ENCODE data around the gene LMF2. TPM values are rescaled to one million over a fixed set of nuclear protein-coding genes. Genes with fewer than 3 reads are reported as not detected.

Gene LMF2
- total RNA-seq, 1 experiment from 2014 or later, result 54.2 TPM

DNA sequence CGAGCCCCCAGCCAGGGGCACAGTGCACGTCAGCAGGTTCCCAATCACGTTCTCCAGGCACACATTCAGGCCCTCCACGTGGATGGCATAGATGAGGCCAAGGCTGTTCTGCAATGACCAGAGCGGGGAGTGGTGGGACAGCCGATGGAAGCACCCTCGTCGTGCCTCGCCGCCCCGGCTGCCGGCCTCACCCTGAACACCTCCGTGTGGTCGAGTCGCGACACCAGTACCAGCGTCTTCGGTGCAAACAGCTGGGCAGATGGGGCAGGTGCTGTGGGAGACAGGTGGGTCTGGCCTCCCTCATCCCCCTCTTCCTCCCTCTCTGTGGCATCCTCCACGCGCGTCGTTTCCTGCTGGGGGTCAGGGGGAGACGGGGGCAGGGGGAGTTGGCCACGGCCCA lies 40.2 kb downstream of the LMF2 start:
- H3K36me3 ChIP-seq (ENCODE audit: control insufficient read depth, insufficient read depth, low read length), result 0 out of 2 replicates have a peak, but pooled peaks cover 2% of the 10 kb centered on the region
- ChIA-PET CTCF (no interaction called here), POLR2A (no interaction called here)
- no TSS peak for BruUV-seq (replicated peaks)
- H3K4me1 ChIP-seq (ENCODE audit: control insufficient read depth, insufficient read depth, low read length), result peaks cover 11% of the 10 kb centered on the region
- no peak overlapping the region for H3K4me3 ChIP-seq (ENCODE audit: low read depth in 2 of 2, low read length in 2 of 2)
- intact Hi-C loops (cut with micrococcal nuclease; ENCODE audit: unreplicated experiment), result no loop called here
- no peak for DNase-seq (ENCODE audit: low read depth, low spot score)
- H3K27ac ChIP-seq (ENCODE audit: low read length), result no peak overlapping the region
- no peaks in the 10 kb centered on the region for H3K27me3 ChIP-seq (ENCODE audit: control insufficient read depth, insufficient read depth, low read length)
- no peak for ATAC-seq
- no peak for TF ChIP-seq TCF7L2 (IDR thresholded peaks at IDR 0.05; ENCODE audit: low read depth, low read length)
- TF ChIP-seq, protein P1, sequence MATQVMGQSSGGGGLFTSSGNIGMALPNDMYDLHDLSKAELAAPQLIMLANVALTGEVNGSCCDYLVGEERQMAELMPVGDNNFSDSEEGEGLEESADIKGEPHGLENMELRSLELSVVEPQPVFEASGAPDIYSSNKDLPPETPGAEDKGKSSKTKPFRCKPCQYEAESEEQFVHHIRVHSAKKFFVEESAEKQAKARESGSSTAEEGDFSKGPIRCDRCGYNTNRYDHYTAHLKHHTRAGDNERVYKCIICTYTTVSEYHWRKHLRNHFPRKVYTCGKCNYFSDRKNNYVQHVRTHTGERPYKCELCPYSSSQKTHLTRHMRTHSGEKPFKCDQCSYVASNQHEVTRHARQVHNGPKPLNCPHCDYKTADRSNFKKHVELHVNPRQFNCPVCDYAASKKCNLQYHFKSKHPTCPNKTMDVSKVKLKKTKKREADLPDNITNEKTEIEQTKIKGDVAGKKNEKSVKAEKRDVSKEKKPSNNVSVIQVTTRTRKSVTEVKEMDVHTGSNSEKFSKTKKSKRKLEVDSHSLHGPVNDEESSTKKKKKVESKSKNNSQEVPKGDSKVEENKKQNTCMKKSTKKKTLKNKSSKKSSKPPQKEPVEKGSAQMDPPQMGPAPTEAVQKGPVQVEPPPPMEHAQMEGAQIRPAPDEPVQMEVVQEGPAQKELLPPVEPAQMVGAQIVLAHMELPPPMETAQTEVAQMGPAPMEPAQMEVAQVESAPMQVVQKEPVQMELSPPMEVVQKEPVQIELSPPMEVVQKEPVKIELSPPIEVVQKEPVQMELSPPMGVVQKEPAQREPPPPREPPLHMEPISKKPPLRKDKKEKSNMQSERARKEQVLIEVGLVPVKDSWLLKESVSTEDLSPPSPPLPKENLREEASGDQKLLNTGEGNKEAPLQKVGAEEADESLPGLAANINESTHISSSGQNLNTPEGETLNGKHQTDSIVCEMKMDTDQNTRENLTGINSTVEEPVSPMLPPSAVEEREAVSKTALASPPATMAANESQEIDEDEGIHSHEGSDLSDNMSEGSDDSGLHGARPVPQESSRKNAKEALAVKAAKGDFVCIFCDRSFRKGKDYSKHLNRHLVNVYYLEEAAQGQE (IDR thresholded peaks at IDR 0.05; ENCODE audit: insufficient read depth in 1 of 2, low read depth in 2 of 2, low read length in 1 of 2), result no peak
- TF ChIP-seq SIN3A (IDR thresholded peaks at IDR 0.05; ENCODE audit: borderline replicate concordance, insufficient read depth, low read depth, low read length), result no peak
- TF ChIP-seq, protein P2, sequence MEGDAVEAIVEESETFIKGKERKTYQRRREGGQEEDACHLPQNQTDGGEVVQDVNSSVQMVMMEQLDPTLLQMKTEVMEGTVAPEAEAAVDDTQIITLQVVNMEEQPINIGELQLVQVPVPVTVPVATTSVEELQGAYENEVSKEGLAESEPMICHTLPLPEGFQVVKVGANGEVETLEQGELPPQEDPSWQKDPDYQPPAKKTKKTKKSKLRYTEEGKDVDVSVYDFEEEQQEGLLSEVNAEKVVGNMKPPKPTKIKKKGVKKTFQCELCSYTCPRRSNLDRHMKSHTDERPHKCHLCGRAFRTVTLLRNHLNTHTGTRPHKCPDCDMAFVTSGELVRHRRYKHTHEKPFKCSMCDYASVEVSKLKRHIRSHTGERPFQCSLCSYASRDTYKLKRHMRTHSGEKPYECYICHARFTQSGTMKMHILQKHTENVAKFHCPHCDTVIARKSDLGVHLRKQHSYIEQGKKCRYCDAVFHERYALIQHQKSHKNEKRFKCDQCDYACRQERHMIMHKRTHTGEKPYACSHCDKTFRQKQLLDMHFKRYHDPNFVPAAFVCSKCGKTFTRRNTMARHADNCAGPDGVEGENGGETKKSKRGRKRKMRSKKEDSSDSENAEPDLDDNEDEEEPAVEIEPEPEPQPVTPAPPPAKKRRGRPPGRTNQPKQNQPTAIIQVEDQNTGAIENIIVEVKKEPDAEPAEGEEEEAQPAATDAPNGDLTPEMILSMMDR (IDR thresholded peaks at IDR 0.05), result no peak
- TF ChIP-seq POLR2AphosphoS5 (IDR thresholded peaks at IDR 0.05; ENCODE audit: low read depth, low read length), result no peak
- no peaks in the 10 kb centered on the region for H3K9me3 ChIP-seq (ENCODE audit: control insufficient read depth, insufficient read depth, low read depth, low read length)
- in situ Hi-C loops (cut with HindIII; ENCODE audit: low pct_unique_long_range_greater_than_20kb, low sequenced_read_pairs), result no loop called here

DNA sequence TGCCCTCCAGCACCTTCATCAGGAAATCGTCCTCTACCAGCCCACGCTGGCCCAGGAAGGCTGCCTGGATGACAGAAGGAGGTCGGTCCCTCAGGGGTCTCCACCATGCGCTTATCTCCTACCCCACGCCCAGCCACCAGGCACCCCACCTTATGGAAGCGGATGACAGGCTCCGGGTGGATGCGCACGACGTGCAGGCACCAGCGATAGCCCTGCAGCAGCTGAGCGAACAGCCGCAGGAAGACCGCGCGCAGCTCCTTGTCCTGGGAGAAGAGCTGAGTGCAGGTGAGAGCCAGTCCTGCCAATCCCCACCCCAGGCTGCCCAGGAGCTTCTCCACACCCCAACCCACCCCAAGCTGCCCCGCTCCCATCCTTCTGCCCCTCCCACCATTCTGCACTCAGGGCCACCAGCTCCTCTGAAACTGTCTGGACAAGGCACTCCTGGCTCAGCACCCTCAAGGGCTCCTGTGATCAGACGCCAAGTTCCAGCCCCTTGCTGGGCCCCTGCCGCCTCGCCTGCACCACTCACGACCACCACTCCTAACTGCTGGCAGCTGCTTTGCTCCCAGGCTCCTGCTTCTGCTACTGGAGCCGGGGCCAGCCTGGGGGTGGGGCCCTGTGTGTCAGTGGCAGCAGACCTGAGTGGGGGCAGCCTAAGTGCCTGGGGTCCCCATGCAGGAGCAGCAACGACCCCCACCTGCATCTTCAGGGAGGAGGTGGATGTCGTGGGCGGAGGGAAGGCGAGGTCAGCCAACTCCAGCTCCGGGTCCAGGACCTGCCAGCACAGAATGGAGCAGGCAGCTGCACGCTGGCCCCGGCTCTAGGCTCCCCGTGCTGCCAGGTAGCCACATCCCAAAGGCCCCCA lies 42.2 kb downstream of the LMF2 start:
- Histone ChIP-seq H3K4me1 (ENCODE audit: control insufficient read depth, insufficient read depth, low read length) (peaks cover 3% of the 10 kb centered on the region), H3K27me3 (ENCODE audit: control insufficient read depth, insufficient read depth, low read length) (no peaks in the 10 kb centered on the region), H3K4me3 (ENCODE audit: low read depth in 2 of 2, low read length in 2 of 2) (no peak overlapping the region), H3K9me3 (ENCODE audit: control insufficient read depth, insufficient read depth, low read depth, low read length) (no peaks in the 10 kb centered on the region), H3K36me3 (ENCODE audit: control insufficient read depth, insufficient read depth, low read length) (peaks cover 5% of the 10 kb centered on the region; the same call in 1 of the 2 replicates), H3K27ac (ENCODE audit: low read length) (no peak overlapping the region)
- ATAC-seq, result no peak
- TF ChIP-seq, protein P2 (IDR thresholded peaks at IDR 0.05), result no peak
- TF ChIP-seq POLR2AphosphoS5 (IDR thresholded peaks at IDR 0.05; ENCODE audit: low read depth, low read length) (no peak), TCF7L2 (IDR thresholded peaks at IDR 0.05; ENCODE audit: low read depth, low read length) (no peak), SIN3A (IDR thresholded peaks at IDR 0.05; ENCODE audit: borderline replicate concordance, insufficient read depth, low read depth, low read length) (no peak)
- TF ChIP-seq, protein P1 (IDR thresholded peaks at IDR 0.05; ENCODE audit: insufficient read depth in 1 of 2, low read depth in 2 of 2, low read length in 1 of 2), result no peak
- POLR2A ChIA-PET, result interaction anchor here (0.6 kb wide), 1 partner anchor 129 kb away, joined by 6 read pairs; no protein-coding TSS in a partner anchor
- no peak for DNase-seq (ENCODE audit: low read depth, low spot score)
- in situ Hi-C loops (cut with HindIII; ENCODE audit: low pct_unique_long_range_greater_than_20kb, low sequenced_read_pairs) (no loop called here), intact Hi-C loops (cut with micrococcal nuclease; ENCODE audit: unreplicated experiment) (no loop called here)
- CTCF ChIA-PET, result no interaction called here
- no TSS peak for BruUV-seq (replicated peaks)
